ENCODE data around the gene SEPTIN11.
"Not testable (repeated sequence)": the region's sequence is repeated elsewhere in the genome, so short reads cannot be mapped to it uniquely, and the experiment has no call there.

SEPTIN11 gene

DNA sequence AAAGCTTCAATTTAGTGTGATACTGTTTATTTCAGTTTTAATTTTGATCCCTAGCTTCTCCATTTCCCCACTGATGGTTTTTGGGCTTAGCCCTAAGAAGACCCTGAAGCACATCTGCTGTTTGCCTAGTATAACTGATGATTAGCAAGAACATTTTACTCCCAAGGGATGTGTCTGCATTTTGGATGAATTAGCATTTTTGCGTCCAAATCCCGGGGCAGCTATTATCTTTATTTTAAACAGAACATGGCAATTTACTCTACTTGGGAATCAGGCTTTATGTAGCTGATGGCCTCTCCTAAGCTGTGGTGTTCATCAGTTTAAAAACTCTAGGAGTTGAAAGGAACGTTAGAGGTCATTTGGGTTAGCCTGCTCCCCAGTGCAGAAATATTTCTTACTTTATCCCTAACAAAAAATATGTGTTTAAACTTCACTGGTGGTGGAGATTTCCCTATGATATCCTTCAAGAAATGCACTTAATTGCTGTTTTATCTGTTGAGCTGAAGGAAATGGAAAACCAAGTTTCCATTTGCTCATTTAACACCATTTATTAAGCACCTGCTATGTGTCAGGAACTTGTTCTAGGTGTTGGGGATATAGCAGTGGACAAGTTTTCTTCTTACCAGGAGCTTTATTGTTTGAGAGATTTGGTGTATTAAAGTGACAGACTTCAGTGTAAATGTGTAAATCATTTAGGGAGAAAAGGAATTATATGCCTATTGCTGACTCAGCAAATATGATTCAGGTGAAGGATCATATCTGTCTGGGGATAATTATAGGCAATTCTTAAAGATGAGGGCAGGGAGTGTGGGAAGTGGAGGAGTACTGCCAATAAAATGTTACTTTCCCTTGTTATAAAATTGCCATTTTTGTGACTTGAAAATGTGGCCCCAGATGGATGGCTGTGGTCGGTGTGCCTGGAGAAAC, 3.4 kb downstream of the SEPTIN11 start:
- no peak for DNase-seq

DNA sequence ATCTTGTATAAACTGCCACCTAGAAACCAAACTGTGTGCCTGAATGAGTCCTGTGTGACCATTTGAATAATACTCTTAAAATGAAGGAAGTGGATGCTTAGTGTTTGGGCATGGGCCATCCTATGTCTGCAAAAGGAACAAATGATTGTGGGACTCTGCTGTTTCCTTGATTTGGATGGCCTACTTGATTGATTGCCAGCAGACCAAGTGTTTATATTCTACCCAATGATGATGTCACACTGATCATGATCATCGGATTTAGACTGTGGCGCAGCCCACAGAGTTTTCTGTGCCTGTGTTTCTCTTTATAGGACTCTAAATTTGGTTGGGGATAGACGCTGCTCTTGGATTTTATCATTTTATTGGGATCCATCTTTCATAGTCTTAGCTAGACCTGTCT, 4.4 kb downstream of the SEPTIN11 start:
- DNase-seq: no peak

DNA sequence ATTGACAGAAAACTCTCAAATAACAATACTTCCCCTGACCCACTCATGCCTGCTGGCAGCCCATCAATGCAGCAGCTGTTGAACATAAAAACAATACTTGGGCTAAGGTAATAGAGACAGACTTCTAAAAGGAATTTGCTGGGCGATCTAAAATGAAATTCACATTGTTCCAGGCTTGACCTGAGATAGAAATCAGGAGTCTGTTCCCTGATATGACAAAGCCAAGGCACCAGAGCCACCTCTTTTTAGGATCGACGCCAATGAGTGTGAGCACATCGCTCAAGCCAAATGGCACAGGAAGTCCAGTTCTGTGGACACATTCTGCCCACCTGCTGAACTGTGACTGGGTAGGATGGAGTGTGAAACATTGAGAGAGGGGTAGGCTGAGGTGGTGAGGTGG, 4.9 kb downstream of the SEPTIN11 start:
- no peak for DNase-seq

DNA sequence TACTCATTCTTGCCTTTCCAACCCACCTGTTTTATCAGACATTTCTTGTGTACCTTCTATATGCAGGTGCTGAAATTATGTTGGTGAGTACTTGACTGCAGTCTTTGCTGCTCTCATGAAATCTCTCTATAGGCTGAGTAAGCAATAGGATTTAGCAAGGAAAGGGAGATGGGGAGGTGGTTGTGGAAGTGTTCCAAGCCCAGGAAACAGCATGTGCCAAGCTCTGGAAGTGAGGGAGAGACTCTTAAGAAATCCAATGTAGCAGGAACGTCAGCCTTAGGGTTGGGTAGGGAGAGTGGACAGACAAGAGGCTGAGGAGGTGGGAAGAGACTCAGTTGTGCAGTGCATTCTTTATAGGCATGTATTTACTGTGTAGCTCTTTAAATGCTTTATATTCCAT, 5.6 kb downstream of the SEPTIN11 start:
- DNase-seq: no peak

DNA sequence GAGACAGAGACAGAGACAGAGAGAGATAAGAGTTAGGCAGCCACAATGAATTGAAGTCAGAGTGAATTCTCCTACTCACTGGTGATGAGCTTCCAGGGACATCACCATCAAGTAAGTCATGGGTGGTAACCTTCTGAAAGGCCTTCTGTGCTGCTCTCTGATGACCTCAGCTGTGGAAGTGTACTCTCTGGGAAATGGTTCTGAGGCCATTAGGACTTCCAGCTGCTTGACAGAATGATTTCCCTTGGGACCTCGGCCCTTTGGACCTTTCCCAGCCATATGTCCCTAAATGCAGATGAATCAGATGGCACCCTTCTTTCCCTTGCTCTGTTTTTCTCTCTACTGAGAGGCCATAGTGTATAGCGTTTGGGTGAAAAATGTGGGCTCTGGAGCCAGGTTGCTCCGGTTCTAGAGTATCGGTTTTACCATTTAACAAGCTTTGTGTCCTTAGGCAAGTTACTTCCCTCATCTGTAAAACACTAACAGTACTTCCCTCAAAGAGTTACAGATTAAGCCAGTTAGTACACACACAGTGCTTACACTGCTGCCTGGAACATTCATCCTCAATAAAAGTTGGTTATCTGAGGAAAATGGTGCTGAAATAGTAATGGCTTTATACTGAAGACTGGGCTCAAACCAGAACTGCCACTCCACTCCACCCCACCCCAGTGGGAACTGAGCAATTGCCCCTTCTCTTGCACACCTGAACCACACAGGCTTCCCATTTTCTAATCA, 7.6 kb downstream of the SEPTIN11 start:
- no peak for DNase-seq

DNA sequence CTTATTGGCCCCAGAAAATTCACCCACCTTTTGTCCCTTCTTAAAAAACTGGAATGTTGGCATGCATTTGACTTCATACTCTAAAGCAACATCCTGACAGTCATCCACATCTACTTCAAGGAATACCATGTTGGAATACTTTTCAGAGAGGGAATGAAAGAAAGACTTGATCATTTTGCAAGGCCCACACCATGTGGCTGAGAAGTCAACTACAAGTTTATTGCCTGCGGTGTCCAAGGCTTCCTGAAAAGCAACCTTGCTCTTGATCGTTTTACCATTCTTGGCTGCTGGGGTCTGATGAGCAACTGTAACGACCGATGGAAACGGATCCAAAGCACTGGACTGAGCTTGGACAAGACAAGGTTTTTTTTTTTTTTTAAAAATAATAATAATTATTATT, 9.3 kb downstream of the SEPTIN11 start:
- DNase-seq: no peak

DNA sequence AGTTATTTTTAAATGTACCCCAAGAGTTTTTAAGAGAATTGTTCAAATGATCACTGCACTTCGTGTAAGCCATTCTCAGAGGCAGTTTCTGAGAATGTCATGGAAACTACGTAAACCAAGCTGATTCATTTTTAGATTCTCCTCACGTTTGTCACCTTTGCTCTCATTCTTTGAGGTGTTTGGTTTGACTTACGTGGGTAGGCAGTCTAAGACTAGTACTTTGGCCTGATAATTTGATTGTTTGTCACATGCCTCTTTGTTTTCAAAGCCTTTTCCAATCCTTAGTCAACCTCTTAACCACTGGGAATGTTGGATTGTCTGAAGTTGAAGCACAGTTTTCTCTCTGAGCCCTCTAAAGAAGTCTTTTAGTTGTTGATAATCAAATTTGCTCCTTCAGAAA, 10.5 kb downstream of the SEPTIN11 start:
- no peak for DNase-seq

DNA sequence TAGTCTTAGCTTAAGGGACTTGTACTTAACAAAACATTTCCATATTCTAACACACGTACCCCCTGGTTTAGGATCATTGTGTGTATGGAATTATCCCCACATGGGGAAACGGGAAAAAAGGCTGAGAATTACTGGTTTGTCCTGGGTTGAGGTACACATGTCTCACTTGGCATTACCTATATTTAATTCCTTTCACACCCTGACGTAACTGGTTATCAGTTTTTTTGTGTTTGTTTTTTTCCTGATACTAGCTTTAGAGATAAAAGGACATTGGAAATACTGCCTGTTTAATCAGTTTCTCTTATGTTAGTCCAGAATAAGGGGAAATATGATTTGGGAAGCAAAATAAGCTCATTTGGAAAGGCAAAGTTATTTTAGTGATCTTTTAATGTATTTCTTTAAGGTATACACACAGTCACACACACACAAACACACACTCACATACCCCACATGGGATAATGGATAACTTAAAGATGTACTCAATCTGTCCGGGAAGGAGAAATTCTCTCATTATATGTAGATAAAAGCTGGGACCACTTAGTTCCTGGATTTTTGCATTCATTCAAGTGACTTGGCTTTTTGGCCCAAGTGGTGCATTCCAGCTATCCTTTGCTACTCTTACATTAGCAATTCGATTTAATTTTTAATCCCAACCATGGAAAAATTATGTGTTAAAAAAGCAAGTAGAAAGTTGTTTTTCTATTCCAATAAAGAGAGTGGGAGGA, 13.0 kb downstream of the SEPTIN11 start:
- DNase-seq: no peak

DNA sequence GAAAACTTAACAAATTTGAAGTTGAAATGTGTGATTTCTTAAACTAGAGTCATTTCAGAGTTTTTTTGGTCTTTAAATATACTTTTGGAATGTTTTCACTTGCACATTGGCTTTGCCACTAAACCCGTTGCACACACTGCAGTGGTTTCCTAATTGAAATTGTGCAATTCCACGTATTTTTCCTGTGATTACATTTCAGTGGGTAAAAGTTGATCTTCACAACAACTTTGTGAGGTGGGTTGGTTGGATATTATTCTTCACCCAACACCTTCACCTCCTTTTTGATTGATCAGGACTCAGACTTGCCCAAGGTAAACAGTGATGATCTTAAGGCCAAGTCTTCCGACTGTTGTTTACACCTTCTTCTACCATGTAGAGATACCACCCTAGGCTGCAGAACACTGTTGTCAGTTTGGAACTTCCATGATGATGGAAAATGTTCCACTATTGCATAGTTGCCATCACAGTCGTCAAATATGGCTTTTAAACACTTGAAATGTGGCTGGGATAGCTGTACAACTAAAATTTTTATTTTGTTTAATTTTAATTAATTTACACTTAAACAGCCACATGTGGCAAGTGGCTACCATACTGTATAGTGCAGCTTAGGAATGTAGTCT, 13.7 kb downstream of the SEPTIN11 start:
- no peak for DNase-seq

DNA sequence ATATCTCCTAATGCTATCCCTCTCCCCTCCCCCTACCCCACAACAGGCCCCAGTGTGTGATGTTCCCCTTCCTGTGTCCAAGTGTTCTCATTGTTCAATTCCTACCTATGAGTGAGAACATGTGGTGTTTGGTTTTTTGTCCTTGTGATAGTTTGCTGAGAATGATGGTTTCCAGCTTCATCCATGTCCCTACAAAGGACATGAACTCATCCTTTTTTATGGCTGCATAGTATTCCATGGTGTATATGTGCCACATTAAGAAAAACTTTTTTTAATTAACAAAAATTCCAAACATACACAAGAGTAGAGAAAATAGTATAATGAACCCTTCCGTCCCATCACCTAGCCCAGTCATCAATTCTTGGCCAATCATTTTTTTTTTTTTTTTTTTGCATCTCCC, 14.4 kb downstream of the SEPTIN11 start:
- DNase-seq: not testable (repeated sequence)

DNA sequence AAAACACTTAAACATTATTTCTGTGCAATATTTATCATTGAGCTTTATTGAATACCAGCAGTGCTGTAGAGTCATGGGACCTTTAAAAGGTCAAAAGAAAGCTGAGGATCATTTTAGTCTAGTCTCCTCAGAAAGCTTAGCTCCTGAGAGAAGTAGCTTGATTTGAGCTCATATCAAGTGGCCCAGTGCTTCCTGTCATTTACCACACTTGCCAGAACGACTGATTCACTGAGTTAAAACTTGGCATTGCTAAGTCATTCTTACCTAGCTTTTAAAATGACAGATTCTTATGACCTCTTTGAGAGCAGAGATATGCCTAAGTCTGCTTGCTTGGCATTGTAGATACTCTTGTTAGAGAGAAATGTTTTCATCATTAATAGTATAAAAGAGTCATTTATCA, 15.2 kb downstream of the SEPTIN11 start:
- no peak for DNase-seq

DNA sequence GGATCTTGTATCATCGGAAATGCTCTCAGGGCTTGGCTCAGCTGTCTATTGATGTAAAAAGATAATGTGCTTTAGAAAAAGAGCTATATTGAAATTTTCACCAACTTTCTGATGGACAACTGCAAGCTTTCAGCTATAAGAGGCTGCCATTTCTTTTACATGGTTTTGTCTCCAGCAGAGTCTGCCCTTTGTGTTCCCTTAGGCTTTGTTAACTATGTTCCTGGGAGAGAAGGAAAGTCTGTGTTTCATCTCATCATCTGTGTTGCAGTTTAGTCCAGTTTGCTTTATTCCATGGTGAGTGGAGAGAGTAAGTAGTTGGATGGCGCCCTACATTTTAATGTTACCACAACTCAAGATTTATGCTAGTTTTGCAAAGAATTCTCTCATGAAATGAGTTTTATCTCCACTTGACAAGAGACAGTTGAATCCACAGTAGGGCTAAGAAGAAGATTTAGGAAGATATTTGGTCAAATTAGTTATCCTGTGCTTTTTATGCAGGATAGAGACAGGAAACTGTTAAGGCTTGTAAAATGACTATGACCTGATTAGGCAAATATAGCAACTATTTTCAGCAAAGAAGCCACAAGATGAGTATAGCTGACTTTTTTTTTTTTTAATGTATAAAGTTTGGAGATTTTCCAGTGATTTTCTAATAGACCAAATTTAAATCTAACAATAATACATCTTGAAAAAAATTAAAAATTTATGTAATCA, 16.5 kb downstream of the SEPTIN11 start:
- no peak for DNase-seq

DNA sequence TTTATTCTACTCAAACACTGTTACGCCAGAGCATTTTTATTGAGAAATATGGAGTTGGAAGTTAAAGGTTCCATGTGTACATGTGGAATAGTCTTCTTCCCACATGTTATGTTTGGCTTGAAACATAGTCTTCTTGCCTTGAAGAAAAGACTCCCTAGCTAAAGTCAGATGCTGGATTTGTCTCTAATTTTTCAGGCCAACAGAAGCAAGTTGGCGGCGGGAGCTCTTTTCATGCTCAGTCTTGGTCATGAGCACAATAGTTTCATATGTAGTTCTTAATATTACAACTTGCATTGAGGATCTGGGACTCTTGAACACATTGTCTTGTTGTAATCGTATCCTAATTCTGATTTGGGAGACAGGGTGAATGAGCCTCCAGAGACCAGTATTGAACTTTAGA, 19.4 kb downstream of the SEPTIN11 start:
- DNase-seq: no peak

DNA sequence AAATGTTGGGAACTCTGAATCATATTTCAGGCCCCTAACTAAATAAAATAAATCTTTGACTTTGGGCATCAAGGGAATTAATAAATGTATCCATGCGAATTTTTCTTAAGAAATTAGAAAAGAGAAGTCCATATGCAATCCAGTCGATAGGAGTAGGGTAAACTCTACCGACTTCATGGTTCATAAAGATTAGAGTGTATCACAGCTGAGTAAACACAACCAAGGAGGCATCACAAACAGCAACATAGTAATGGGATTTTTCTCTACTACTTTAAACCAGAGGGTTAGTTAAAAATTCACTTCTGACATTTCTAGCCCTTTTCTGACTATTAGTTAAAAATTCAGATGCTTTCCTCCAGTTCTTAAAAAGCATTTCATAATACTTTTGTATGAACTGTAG, 19.9 kb downstream of the SEPTIN11 start:
- no peak for DNase-seq

DNA sequence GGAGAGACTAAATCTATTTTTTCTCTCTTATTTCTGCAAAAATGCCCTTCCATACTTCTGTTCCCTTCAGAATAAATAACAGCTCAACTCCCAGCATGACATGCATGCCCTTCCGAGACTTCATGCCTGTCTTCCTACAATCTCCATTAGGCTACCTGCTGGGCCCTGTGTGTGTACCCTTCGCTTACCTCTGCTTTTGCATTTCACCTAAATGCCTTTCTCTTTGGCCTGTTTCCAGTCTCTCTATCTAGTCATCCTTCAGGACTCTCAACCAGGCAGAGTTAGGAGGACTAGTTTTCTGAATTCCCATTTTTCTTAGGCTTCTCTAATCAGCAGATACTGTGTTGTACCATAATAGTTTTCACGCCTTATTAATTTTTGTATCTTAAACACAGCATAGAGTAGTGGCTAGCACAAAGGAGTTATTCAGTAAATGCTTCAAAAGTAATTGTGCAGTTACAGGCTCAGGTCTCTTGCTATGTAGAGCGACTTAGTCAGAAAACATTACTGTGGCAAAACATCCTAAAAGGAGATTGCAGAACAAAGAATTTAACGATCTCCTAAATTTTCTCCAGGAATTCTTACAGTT, 20.5 kb downstream of the SEPTIN11 start:
- no peak for DNase-seq

DNA sequence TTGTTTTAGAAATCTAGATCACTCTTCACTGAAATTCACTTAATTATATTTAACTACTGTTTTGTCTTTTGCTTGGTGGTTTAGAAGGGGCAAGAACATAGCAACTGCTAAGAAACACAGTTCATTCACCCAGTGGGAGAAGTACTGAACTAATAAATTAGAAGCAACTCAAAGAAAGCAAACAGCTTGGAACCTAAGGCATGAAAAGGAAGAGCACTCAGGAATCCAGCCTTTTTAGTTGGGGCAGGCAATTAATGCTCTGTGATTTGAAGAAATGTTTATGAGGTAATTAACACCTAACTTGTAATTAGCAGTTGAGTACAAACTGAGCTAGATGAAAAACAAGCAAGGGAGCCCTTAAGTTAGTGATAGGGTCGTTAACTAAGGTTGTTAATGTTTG, 22.8 kb downstream of the SEPTIN11 start:
- no peak for DNase-seq

DNA sequence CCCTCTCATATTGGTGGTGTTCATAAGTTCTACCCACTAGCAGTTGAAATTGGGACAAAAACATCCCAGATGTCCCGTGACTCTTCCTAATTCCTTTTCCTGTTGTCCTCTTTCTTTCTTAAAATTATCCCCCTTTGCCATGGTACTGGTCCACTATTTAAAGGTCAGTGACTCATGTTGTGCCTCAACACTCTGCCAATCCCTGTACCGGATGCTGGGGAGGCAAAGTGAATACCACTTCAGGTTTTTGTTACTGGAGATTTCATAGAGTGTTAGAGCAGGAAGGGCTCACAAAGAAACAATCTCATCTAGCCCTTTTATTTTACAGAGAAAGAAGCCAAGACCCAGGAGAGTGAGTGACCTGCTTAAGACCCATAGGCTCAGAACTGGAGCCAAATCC, 24.6 kb downstream of the SEPTIN11 start:
- no peak for DNase-seq

DNA sequence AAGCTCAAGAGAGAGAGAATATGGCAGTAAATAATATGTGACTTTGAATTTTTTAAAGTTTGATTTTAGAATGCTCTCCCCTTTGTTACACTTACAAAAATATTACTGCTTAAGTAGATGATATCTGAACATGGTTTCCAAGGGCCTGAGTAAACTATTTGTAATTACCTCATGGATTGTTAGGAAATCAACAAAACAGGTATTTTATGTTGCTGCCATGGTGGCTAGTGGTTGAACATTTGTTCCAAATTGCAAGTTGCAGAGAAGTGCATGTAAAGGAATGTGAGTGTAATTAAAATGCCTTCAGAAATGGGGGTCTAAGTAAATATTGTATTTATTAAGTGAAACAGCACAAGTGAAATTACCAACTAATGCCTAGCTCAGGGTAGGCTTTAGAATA, 27.6 kb downstream of the SEPTIN11 start:
- no peak for DNase-seq

DNA sequence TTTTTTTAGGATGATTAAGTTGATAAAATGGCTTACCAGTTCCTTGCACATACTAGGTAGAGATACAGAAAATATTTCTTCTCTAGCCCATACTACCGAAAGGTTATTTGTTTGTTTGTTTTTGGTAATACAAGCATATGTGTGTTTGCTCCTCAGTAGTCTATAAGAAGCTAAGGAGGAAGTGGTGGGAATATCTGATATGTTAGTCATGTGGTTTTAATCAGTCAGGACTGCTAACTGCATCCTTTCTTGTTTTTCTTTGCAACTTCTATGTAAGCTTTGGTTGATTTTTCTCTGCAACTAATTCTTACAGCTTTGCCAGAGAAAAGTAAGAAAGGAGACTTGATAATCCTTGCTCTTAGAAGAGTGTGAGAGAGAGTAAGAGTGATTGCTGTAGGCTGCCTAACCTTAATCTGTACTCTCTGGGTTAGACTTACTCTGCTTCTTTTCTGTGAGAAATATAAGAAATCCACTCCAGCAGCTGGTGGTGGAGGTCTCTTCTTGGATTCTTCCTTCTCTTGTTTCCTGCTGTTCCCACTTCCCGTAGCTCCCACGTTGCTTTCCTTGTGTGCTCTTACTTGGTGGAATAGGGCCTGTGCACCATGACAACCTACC, 28.3 kb downstream of the SEPTIN11 start:
- no peak for DNase-seq

DNA sequence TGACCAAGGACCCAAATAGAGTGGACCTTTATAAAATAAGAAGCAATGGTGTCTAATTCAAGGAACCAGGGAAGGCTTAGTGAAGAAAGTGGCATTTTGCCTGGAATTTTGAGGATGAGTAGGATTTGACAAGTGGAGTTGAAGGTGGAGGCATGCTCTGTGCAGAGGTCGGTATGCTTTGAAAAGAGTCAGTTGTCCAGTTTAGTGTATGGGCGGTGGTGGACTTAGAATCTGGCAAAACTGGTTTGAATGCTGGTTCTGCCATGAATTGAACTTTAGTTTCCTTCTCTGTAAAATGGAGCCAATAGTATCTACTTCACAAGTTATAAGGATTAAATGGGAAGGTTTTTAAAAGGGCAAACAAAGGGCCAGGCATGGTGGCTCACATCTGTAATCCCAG, 29.7 kb downstream of the SEPTIN11 start:
- no peak for DNase-seq

DNA sequence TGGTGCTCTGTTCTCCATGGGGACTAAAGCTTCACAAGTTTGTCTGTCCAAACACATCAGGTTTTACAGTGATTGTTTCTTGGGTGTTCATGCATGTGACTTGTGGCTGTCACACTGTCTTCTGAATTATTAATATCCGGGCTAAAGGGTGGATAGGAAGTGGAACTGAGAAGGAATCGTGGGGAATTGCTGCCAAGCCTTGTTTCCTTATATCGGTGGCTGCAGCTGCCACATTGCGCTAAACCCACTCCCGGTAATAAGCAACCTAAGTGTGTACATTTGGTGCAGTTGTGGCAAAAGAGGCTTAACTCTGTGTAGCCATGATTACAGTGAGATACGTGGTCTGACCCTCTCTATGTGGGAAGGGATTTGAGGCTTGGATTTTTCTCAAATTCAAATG, 30.7 kb downstream of the SEPTIN11 start:
- DNase-seq: no peak

DNA sequence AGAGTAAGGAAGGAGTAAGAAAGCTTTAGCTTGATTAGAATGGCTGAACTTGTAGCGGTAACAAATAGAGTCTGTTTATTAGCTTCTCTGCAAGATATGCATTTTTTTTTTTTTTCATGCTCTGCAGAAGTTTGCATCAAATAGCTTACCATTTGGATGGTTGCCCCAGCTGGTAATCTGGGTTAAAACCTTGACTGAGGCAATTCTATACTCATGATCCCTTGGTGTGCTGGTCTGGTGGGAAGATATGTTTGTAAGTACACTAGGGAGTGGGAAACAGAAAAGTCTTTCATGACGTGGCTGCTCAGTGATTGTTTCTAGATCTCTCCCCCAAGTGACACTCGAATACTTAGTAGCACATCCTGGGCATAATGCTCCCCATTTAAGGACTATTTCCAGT, 32.1 kb downstream of the SEPTIN11 start:
- no peak for DNase-seq

Measured in NCI-H1105 treated with DMSO at 0.1 percent for 48 hours (cell line).